HG02798 (cell line): ENCODE data around the gene GGA1.

ENCODE experiments used
- ATAC-seq: cut with Tn5 transposase; IDR thresholded peaks from one replicate; pipeline ENCODE4 v1.9.1; 2021; ENCODE audit warnings: mild to moderate bottlenecking; ENCODE audit not compliant: unreplicated experiment, poor library complexity

The GGA1 gene

DNA sequence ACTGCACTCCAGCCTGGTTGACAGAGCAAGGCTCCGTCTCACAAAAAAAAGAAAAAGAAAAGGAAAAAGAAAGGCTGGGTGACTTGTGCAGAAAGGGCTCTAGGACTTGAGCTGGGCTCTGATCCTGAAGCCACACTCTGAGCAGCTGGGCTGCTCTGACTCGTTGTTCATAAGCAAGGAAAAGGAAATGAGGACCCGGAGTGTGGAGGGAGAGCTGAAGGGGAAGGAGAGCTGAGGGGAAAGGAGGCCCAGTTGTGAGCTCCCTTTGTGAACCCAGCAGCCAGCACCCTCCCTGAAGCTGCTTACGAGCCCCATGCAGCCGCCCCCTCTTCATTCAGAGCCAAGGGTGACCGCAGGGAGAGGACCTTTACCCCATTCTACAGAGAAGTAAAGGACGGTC lies 18.5 kb downstream of the GGA1 start:
- no peak for ATAC-seq

DNA sequence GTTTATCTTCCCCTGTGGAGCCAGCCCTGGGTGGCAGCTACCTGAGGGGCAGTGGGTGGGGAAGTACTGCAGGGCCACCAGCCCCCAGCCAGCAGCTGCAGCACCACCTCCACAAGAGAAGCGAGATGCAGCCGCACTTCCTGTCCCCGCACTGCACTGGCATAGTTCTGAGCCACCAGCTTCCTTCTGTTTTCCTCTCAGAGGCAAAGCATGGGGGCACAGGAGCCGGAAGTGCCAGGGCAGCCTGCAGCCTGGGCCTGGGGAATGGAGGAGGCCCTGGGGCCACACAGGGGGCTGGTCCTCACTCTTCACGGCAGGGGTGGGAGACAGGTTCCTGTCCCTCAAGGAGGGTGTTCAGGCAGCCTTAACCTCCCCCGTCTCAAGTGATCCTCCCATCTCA lies 18.9 kb downstream of the GGA1 start:
- ATAC-seq = no peak

DNA sequence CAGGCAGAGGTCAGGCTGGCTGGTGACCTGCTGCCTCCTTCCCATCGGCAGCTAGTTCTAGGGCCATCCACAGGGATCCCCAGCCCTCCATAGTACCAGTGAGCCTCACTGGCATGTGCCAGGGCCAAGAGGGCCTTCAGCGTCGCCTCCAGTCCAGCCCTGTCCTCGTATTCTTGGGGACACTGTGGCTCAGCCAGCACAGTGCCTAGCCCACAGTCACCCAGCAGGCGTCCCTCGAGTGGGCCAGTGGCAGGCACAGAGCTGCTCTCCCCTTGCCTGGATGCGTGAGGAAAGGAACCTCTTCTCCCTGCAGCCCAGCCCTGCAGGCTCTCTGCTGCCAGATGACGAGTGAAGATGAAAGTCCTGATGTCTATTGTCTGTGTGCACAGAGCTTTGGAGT lies 20.2 kb downstream of the GGA1 start:
- no peak for ATAC-seq

DNA sequence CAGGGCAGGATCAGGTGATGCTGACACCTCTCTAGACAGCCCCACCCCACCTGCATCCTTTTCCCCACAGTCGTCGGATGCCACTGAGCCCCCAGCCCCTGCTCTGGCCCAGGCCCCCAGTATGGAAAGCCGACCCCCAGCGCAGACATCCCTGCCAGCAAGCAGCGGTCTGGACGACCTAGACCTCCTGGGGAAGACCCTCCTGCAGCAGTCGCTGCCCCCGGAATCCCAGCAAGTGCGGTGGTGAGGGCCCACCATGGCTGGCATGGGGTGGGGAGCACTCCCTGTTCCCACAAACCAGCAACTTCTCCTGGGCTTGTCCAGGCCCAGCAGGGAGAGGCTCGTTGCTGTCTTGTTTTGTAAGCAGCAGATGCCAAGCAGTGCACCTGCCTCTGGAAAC lies 21.3 kb downstream of the GGA1 start:
- ATAC-seq = no peak

DNA sequence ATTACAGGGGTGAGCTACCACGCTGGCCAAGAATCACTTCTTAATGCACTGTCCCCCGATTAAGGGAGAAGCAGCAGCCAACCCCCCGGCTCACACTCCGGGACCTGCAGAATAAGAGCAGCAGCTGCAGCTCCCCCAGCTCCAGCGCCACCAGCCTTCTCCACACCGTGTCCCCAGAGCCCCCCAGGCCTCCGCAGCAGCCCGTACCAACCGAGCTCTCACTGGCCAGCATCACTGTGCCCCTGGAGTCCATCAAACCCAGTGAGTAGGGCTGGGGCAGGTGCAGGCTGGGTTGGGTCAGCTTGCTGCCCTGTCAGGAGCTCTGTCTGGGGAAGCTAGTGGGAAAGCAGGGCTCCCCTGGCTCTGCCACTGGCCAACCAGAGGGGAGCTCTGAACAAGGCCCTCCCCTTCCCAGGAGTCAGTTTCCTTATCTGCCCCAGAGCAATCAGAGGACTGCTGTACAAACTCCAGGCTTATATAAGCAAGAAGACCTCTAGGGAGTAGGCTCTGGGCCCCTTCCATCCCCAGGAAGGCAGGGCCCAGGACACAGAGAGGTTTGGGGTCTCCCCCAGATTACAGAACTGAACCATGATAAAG lies 22.3 kb downstream of the GGA1 start:
- ATAC-seq = no peak

DNA sequence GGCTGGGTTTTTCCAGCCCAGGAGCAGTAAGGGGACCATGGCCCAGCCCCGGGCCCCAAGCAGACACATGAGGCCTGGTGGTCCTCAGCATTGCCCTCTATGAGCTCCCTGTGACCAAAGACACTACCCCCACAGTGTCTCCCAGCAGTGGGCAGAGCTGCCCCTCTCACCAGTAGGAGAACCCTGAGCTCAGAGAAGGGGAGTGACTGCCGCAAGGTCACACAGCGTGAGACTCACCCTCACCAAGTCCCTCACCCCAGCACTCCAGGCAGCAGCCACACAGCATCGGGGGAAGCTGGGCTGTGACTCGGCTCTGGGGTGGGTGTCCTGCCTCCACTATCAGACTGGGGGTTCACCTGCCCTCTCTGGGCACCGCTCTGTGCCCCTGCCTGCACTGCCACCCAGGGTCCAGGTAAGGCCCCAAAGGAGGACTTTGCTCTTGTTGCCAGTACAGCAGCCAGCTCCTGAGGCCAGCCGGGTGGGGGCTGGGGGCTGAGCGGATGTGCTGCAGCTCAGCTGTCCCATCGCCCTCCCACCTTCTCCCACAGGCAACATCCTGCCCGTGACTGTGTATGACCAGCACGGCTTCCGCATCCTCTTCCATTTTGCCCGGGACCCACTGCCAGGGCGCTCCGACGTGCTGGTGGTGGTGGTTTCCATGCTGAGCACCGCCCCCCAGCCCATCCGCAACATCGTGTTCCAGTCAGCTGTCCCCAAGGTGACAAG lies 23.0 kb downstream of the GGA1 start:
- ATAC-seq = no peak

DNA sequence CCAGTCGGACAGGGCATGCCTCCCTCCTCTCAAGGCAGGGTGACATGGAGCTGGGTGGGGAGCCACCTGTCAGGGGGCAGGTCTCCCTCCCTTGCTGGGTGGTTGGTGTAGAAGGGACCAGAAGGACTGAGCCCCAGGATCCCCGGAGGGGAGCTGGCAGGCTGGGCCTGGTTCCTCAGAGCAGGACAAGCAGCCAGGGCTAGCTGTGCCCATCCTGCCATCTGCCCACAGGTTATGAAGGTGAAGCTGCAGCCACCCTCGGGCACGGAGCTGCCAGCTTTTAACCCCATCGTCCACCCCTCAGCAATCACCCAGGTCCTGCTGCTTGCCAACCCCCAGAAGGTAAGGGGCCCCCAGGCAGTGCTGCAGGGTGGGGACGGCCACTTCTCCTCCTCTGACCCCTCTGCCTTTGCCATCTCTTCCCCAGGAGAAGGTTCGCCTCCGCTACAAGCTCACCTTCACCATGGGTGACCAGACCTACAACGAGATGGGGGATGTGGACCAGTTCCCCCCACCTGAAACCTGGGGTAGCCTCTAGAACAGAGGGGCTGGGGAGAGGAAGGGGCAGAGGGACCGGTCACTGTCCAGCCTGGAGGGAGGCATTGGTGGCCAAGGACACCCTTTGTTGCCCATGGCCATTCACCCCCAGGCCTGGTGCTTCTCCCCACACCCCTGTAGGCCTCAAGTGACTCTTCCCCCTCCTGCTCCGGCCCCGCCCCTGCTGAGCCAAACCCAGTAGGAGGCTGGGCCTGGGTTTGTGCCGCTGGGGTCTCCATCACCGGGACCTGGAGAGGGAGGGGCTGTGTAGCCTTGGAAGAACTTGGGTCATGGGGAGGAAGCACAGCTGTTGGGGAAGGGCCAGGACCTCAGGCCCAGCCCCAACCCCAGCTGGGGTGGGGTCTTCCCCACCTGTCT lies 23.8 kb downstream of the GGA1 start:
- ATAC-seq = no peak

DNA sequence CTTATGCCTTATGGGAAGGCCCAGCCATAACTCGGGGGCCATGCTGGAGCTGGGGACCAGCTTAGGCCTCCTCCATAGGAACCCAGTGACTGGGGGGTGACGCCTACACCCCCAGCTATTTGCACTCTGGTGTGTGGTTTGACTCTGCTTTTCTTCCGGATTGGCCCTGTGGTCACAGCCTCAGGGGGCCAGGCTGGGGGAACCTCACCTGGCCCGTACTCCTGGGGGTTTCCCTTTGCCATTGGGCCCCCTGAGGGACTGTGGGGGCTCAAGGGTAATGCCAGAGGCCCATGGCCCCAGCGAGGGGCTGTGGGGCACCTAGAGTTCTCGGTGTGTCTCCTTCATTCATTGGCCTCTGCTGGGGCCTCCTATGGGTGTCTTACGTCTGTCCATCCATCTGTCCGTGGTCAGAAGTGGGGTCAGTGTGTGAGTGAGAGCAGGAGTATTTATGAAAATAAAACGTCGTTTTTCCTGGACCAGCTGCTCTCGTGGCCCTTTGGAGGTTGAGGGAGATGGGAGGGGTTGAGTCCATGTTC lies 24.5 kb downstream of the GGA1 start:
- peak; percentile 64 for ATAC-seq

DNA sequence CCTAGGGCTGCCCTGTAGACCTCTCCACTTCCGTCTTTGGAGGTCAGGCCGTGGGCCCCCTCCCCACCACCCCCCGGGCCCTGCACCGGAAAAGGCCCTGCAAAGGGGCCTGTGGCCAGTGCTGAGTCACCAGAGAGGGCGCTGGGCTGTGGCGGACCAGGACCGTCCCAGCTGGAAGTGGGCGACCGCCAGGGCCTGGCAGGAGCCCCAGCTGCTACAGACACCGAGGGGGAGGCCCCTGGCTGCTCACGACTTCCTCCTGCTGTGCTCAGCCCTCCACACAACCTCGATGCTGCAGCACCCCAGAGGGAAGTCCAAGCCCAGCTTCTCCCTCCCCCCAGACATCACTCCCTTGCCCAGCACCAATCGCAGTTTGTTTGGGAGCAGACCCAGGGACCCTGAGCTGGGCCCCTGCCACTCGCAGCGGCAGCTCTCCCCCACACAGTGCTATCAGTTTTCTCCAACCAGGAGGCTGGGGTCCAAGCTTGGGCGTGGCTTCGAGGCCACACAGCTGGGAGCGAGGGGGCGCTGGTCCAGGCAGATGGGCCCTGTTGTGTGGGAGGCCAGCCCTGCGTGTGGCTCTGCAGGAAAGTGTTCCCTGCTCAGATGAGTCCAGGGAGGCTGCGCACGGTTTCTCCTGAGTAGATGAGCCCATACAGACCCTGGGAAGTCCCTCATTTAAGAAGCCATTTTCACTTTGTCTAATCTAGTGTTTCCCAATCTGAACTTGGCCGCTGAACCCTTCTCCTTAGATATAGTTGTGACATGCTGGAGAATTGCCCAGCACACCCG lies 25.2 kb downstream of the GGA1 start:
- peak; percentile 56 for ATAC-seq

DNA sequence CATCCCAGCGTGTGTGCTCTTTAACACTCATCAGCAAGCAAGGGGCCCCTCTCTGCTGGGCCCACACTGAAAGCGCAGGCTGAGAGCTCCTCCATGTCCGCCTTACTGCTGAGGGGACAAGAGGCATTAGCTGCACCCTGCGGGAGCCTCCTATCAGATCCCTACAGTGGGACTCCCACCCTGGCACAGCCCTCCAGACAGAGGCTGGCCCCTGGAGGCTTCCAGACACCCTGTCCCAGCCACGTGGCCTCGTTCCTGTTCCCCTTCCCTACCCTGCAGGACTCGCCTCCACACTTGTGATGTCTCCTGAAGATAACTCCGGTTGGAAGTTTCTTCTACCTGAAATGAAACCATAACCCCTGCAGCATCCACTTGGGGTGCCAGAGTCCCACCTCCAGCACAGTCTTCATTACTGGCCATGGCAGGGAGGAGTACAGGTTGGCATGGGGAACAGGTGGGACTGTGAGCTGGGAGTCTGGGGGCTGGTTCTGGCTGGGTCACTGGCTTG lies 25.8 kb downstream of the GGA1 start:
- ATAC-seq = no peak

DNA sequence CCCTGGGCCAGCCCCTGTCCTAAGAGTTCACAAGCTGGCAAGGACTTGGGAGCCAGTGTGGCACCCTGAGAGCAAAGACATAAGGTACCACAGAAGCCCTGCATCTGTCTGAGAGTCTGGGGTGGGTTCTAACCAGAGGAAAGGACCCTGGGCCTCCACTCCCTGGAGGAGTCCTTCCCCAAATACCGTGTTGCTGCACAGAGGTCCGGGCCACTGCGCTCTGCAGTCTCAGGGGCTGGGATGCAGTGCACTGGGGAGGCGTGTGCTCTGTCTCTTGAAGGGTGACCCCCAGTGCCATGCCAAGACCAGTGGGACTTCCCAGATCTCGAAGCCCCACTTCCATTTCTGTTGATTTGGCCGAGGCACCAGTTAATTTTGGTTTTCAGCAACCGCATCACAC lies 26.5 kb downstream of the GGA1 start:
- ATAC-seq = no peak

DNA sequence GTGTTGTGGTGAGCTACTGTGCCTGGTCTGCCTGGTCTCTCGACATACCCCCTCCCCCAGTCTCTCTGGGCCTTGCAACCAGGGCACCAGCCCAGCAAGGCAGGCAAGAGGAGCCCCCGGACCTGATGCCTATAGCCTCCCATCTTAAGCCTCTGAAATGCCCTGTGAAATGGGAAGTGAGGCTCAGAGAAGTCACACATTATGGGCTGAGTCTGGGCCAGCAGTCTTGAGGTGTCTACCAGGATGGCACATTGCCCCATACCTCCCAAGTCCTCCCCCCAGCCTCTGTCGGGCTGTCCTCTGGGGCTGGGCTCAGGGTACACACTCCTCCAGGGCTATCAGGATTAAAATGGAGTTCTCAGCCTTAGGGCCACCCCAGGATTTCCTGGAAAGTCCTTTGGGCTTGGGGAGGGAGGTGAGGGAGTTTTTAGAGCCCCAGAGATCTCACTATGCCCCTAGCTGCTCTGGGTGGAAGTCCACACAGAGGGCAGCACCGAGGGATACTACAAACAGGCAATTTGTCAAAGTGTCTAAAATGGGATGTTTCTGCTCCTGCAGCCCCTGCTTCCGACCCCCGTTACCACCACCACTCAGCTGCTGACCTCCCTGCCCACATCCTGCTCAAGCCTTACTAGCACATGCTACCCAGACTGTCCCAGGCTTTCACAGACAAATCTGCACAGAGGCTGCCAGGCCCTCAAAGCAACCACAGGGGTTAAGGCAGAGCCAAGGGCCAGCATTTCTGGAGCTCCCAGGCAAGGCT lies 27.7 kb downstream of the GGA1 start:
- no peak for ATAC-seq

DNA sequence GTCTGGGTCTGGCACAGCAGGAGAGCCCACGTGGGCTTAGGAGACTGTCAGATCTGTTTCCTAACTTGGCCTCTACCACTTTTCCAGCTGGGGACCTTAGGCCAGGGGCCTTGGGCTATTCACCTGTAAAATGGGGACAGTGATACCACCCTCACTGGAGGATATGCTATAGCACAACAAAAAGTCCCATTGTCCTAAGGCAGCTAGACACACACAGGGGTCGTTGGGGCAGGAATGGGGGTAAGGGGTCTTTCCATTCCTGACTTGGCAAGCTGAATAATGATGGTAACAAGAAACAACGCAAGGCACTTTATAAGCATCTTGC lies 28.3 kb downstream of the GGA1 start:
- ATAC-seq = no peak

DNA sequence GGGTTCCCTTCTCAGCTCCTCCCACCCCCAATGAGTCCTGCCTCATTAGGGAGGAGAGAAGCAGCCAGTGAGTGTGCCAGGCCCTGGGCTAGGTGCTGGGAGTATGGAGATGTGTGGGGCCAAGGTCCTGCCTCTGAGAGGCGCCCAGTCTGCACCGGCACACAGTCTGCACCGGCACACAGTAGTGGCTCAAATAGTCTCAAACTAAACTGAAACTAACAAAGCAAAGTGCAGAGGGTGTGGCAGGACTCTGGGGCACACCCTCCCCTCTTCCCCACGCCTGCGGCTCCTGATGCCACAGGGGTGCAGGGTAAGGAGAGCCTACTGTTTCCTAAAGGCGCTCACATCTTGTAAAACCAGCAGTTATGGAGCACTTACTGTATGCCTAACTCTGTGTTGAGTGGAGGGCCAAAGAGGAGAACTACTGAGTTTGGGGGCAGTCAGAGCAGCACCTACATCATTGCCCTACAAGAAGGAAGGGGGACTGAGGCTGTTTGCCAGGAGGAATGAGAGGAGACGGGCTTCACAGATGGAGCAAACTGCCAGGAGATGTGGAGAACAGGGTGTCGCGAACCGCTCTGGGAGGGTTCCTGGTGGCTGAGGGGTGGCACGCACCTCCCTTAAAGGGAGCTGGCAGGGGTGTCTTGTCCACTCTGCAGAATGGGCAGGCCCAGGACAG lies 29.9 kb downstream of the GGA1 start:
- ATAC-seq = no peak

DNA sequence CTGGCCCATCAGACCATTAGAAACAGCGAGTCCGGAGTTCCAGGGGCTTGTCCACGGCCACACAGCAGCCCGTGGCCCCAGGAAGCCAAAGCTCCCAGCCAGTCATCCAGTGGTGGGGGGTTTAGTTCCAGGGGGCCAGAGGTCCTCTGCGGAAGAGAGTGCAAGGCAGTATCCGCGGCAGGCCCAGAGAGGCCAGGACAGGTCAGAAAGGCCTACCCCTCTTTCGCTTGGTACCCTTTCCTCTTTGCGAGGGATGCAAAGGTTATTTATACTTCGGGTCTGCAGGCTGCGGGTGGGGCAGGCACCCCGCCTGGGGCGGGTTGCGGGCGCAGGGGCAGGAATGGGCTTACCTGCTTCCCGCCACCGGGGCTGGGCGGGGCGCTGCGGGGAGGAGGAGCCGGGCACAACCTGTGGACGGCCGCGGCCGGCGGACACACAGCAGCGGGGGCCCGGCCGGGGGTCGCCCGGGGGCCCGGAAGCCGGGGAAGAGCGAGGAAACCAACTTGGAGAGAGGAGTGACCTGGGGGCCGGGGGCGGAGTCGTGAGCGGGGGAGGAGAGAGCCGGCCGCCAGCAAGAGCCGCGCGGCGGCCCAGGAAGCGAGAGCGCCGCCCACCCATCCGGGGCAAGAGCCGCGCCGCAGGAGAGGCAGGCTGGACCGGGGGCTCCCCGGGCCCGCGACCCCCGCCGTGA lies 30.6 kb downstream of the GGA1 start, which contains the start of gene SH3BP1:
TSS of gene SH3BP1 (plus strand) at position 600 of the 691 bp plus-strand sequence. CDS start 119 bp downstream, outside the sequence.
- peak; percentile 36 for ATAC-seq

DNA sequence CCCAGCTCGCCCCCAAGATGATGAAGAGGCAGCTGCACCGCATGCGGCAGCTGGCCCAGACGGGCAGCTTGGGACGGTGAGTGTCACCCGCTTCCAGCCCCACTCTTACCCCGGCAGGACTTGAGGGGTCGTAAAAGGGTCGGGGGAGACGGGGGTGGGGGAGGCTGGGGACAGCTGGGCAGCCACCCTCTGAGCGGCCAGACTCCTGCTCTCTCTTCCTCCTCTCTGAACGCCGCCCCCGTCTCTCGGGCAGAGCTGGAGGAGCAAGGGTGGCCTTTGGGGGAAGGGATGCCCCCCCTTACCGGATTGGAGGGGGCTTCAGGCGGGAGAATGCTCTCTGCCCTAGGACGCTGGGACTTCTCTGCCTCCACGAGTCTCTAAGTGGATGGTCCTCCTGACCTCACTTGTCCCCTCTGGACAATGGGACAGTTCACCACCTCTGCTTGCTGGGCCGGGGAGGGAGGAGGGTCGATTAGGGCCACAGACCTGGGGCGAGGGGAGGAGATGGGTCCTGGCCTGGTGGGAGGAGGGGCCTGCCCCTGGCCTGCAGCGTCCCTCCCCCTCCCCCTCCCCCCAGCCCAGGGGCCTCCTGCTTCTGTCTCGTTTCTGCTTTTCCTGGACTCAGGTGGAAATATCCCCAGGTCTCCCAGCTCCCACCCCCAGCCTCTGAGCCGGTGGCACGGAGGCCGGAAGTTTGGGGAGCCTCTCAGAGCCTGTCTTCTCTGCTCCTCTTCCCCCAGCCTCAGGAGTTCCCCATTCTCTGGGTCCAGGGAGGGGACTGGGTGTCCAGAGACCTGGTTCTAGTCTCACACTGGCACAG lies 31.3 kb downstream of the GGA1 start:
- ATAC-seq = no peak
